Forelimb muscle (tissue), 1 donor: ENCODE data around the gene FAM114A2. TPM values are rescaled to one million over a fixed set of nuclear protein-coding genes. Genes with fewer than 3 reads are reported as not detected.
"Not testable (repeated sequence)": the region's sequence is repeated elsewhere in the genome, so short reads cannot be mapped to it uniquely, and the experiment has no call there.

Experiments used
- DNase-seq: peaks from one replicate; pipeline ENCODE4 v3.0.0-alpha.2; 2013; ENCODE audit warnings: low read depth
- polyA plus RNA-seq: library from polyadenylated mRNA; unstranded; fragments of 120-200 nt; gene quantifications from one replicate; pipeline ENCODE4 v1.2.1, GENCODE V29; 2013; ENCODE audit not compliant: insufficient read length

FAM114A2 gene
- polyA plus RNA-seq, 1 donor: 16.7 TPM

GRCh38 chr5:154049636-154050035, 10.9 kb upstream of the FAM114A2 start:
- DNase-seq: no peak

DNA sequence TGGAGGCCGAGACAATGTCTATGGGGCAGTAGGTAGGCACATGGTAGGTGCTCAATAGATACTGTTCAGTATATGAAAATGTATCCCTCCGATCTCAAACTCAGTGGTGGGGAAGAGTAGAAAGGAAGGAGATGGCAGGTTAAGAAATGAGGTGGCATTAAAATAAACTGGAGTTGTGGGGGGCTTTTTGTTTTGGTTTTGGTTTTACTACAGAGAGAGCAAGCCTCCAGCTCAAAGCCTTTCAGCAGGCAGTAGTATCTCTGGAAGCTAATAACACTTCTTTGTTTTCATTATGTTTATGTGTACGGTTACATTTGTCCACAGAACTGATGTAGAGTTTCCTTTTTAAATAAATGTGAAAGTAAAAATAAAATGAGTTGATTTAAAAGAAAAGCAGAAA, 8.6 kb upstream of the FAM114A2 start:
- no peak for DNase-seq

DNA sequence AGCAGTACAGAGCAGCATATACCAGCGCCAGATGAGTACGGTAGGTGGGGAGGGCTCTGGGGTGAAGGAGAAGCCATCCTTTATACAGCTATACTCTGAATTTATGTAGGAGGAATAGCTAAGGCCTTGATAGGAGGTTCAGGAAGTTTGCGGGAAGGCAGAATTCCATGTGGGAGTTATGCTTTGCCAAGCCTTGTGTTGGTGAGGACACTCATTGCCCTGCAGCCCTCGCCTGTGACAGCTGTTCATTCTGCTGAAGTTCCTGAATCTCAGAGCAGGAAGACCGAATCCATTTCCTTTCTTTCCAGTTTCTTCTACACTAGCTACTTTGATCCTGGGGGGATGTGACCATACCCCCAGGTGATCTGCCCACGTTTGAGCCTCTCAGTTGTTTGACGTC, 7.8 kb upstream of the FAM114A2 start:
- no peak for DNase-seq

DNA sequence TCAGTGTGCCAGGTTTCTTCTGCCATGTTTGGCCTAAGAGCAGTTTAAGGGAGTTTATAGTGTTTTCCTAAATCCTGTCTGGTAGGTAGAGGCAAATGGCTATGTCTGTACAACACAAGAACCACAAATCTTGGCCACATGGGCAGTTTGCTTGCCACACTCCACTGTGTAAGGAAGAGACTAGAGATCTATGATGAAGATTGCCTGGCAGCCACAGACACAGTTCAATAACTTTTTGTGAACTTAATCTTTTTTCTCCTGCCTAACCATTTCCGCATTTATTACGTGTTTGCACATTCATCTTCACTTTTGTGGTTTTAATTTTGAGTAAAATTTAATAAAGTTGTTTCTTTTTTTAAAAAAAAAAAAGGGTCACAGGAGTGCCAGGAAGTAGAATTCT, 5.9 kb upstream of the FAM114A2 start:
- DNase-seq: no peak

DNA sequence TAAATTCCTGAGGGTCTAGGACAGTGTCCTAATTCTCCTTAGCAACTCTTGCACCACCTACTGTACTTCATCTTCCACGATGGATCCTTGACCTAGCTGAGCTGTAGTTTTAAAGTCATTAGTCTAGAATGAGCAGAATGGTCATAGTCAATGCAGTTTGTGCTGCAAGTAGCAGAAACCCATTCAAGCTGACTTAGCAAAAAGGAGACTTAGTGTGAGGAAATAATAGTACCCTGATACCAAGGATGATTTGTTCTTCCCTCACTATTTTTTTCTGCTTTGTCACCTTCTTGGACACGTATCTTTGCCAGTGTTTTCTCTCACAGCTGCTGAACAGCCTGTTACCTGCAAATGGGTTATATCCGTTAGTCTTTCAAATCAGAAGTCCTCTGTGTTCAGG, 5.4 kb upstream of the FAM114A2 start:
- DNase-seq: no peak

DNA sequence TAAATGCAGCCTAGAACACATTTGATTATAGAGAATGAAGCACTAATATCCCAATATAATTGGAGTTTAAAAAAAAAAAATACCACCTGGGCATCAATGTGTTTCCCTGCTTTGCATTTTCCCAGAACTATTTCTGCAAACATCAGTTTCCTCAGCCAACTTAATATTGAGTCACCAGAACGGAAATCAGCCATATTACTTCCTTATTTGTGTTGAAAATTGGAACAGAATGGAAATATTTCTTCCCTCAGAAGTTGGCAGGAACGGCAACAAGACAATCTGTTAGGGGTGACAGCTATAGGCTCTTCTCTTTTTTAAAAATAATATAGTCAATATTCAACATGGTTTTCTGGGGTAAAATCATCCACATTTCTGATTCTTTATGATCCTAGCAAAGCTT, 4.1 kb upstream of the FAM114A2 start:
- DNase-seq: no peak

DNA sequence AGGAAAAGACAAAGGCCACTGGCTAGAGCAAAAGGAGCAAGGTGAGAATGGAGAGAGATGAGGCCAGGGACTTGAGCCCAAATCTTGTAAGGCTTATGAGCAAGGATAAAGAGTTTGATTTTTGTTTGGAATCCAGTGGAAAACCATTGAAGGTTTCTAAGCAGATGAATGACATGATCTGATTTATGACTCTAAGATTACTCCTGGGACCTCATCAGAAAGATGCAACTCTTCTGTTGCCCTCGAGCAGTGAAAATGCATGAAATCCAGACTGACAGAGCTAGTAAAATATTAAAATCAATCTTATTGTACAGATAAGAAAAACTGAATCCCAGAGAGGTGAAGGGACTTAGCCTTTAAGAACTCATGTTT, 734 bp upstream of the FAM114A2 start:
- DNase-seq: no peak

GRCh38 chr5:154038261-154038706, 426 bp downstream of the FAM114A2 start:
- DNase-seq: peak; percentile 5

DNA sequence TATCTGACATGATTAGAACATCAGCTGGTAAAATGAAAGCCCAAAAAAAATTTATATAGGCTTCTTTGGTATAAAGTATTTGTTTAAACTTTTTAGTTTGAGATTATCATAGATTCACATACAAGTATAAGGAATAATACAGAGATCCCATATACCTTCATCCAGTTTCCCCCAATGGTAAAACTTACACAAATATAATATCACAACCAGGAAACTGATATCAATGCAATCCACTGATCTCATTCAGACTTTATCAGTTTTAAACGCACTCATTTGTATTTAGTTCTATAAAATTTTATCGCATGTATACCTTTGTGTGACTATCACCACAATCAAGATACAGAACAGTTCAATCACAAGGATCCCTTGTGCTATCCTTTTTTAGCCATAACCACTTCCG, 3.8 kb downstream of the FAM114A2 start:
- DNase-seq: no peak

GRCh38 chr5:154031937-154032489, 6.7 kb downstream of the FAM114A2 start:
- no peak for DNase-seq

DNA sequence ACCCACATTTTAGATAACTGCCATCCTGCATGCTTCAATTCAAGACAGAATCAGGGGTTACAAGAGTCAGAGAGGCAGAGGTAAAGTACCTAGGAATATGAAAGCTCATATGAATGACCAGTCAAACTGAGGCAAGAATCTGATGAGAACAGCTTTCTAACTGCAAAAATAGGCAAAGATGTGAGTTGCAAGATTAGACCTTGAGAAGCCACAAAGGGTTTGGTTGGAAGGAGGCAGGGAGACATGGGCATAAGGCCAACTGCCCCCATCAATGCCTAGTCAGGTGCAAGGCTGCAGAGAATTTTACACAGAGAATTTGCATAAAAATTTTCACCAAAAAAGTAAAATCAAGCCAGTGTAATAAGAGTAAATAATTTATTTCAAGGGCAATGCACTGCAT, 12.8 kb downstream of the FAM114A2 start:
- no peak for DNase-seq

- DNase-seq: not testable (repeated sequence)
These were observed 19.8 kb downstream of the FAM114A2 start for GRCh38 chr5:154018919-154019318.

- DNase-seq: no peak
These were observed 23.5 kb downstream of the FAM114A2 start for GRCh38 chr5:154015071-154015693.

GRCh38 chr5:154010660-154011059, 28.1 kb downstream of the FAM114A2 start:
- DNase-seq: no peak

GRCh38 chr5:154005648-154006047, 33.1 kb downstream of the FAM114A2 start:
- DNase-seq: no peak

DNA sequence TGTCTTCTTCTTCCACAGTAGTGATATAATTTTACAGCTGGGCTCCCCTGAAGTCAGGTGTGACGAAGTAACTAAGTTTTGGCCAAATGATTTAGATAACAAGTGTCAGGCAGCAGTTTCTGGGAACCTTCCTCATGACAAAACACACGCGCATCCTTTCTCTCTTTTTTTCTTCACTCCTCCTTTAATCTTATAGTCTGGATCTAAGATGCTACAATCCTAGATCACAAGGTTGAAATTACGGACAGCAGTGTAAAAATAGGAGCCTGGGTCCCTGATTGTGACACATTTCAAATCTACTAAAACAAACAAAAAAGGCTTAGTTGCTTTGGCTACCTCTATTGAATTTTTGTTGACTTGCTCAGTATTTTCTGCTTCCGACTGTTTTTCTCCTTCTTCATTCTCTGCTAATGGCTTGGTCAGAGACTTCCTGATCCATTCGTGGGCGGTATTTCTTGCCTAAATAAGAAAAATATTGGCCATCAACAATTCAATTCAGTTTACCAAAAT, 36.1 kb downstream of the FAM114A2 start:
- DNase-seq: no peak

DNA sequence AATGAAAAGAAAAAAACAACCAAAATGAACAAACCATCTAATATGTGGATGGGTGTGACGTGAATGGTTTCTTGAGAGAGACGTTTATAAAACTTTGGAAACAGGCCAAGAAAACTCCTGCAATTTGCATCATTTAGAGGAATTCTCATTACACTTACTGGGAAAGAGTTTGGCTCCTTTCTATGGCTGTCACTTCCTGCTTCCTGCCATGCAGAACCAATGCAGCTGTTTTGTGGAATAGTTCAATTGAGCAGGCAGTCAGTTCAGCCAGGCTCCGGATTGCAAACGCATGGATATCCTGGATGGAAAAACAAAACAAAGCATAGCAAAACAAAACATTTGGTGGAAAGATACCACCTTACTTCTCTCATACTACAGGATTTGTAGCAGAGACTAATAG, 36.6 kb downstream of the FAM114A2 start:
- no peak for DNase-seq

DNA sequence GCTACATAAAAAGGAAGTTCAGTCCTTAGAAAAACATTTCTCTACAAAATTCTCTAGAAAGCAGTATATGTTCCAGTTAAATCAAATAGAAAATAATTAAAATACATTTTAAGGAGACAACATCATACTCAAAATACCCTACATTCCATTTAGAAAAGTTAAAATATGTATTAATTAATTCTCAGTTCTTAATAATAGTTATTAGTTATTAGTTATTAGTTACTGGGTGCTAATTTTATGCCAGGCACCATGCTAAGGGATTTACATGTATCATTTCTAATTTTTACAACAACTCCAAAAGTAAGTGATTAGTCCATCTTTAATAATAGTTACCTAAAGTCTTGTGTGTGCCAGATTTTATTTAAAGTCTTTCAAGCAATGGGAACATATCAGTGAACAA, 38.0 kb downstream of the FAM114A2 start:
- no peak for DNase-seq

- no peak for DNase-seq
These were observed 38.7 kb downstream of the FAM114A2 start for GRCh38 chr5:153999995-154000394.

DNA sequence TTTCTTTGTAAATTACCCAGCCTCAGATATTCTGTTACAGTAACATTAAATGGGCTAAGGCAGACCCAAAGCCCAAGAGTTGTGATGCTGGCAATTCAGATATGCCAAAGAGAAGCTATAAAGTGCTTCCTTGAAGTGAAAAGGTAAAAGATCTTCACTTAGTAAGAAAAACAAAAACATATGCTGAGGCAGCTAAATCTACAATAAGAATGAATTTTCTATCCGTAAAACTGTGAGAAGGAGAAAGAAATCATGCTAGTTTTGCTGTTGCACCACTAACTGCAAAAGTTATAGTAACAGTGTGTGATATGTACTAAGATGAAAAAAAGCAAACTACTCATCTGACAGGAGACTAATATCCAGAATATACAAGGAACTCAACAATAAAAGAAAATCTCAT, 39.9 kb downstream of the FAM114A2 start:
- no peak for DNase-seq

GRCh38 chr5:153998010-153998409, 40.7 kb downstream of the FAM114A2 start:
- no peak for DNase-seq

- DNase-seq: no peak
These were observed 47.5 kb downstream of the FAM114A2 start for GRCh38 chr5:153991168-153991567.

- no peak for DNase-seq
These were observed 50.2 kb downstream of the FAM114A2 start for GRCh38 chr5:153988510-153988909.

- no peak for DNase-seq
These were observed 51.4 kb downstream of the FAM114A2 start for GRCh38 chr5:153987301-153987700.
